ENCODE measurements around the gene R3HDML.

DNA sequence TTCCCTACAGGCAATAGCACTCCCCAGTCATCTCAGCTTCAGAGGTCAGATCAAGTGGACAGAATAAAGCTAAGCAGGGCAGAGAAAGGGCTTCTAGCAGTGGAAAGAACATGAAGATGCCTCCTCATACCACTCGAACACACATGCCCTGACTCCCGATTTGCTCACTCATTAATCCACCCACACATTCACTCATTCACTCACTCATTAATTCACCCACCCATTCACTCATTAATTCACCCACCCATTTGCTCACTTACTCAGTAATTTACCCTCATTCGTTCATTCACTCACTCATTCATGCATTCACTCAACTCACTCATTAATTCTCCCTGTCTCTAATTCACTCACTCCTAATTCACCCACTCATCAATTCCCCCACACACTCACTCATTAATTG, 62.6 kb downstream of the R3HDML start:
- TF ChIP-seq, protein P1, sequence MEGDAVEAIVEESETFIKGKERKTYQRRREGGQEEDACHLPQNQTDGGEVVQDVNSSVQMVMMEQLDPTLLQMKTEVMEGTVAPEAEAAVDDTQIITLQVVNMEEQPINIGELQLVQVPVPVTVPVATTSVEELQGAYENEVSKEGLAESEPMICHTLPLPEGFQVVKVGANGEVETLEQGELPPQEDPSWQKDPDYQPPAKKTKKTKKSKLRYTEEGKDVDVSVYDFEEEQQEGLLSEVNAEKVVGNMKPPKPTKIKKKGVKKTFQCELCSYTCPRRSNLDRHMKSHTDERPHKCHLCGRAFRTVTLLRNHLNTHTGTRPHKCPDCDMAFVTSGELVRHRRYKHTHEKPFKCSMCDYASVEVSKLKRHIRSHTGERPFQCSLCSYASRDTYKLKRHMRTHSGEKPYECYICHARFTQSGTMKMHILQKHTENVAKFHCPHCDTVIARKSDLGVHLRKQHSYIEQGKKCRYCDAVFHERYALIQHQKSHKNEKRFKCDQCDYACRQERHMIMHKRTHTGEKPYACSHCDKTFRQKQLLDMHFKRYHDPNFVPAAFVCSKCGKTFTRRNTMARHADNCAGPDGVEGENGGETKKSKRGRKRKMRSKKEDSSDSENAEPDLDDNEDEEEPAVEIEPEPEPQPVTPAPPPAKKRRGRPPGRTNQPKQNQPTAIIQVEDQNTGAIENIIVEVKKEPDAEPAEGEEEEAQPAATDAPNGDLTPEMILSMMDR (IDR thresholded peaks at IDR 0.05), result no peak
- no peak for TF ChIP-seq POLR2AphosphoS5 (IDR thresholded peaks at IDR 0.05)

Measured in upper lobe of left lung (tissue), 4 donors.